ENCODE data around the gene OR1E2. TPM values are rescaled to one million over a fixed set of nuclear protein-coding genes. Genes with fewer than 3 reads are reported as not detected.
A peak's percentile ranks its signal among the peaks of the same experiment; 100 is the strongest.

The OR1E2 gene
- total RNA-seq, 1 donor, result under 0.01 TPM

DNA sequence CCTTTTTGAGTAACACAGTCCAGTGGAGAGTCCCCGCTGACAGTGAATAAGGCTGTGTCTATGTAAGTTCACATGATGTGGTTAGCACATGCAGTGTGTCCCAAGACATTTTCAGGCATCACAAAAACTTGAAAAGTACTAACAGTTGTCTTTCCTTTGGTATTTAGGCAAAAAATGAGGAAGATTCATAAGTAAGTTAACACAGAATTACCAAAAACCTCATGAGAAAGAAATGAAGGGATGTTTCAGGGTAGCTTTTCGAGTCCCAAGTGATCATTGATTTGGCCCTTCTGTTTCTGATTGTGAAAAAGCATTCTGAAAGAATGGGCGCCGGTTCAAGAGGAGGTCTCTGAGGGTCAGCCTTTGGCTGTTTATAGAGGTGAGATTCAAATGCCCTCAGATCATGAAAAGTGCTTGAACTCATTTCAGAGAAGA is 41.6 kb upstream of the OR1E2 start:
- H3K4me2 ChIP-seq (ENCODE audit: insufficient read depth, low read length), result peak overlapping the region; percentile 83
- H3K36me3 ChIP-seq (ENCODE audit: insufficient read depth, low read length), result no peaks in the 10 kb centered on the region
- H3K9me3 ChIP-seq (ENCODE audit: low read depth, low read length), result no peaks in the 10 kb centered on the region
- H3K79me2 ChIP-seq (ENCODE audit: insufficient read depth, low read length), result no peaks in the 10 kb centered on the region
- H3K27me3 ChIP-seq (ENCODE audit: insufficient read depth, low read length), result no peaks in the 10 kb centered on the region
- TF ChIP-seq, protein P1, sequence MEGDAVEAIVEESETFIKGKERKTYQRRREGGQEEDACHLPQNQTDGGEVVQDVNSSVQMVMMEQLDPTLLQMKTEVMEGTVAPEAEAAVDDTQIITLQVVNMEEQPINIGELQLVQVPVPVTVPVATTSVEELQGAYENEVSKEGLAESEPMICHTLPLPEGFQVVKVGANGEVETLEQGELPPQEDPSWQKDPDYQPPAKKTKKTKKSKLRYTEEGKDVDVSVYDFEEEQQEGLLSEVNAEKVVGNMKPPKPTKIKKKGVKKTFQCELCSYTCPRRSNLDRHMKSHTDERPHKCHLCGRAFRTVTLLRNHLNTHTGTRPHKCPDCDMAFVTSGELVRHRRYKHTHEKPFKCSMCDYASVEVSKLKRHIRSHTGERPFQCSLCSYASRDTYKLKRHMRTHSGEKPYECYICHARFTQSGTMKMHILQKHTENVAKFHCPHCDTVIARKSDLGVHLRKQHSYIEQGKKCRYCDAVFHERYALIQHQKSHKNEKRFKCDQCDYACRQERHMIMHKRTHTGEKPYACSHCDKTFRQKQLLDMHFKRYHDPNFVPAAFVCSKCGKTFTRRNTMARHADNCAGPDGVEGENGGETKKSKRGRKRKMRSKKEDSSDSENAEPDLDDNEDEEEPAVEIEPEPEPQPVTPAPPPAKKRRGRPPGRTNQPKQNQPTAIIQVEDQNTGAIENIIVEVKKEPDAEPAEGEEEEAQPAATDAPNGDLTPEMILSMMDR (IDR thresholded peaks at IDR 0.05; ENCODE audit: extremely low read depth, low read depth, low read length), result no peak
- H4K20me1 ChIP-seq (ENCODE audit: insufficient read depth, low read length), result no peaks in the 10 kb centered on the region
- H3K27ac ChIP-seq (ENCODE audit: low read depth, low read length), result no peak overlapping the region
- no peak overlapping the region for H3K4me3 ChIP-seq (ENCODE audit: insufficient read depth, low read length)
- DNase-seq (ENCODE audit: insufficient read length, low spot score, missing footprints), result no peak
- H3K4me1 ChIP-seq (ENCODE audit: insufficient read depth, low read length), result no peaks in the 10 kb centered on the region
- no peak overlapping the region for H2AFZ ChIP-seq (ENCODE audit: low read length)

DNA sequence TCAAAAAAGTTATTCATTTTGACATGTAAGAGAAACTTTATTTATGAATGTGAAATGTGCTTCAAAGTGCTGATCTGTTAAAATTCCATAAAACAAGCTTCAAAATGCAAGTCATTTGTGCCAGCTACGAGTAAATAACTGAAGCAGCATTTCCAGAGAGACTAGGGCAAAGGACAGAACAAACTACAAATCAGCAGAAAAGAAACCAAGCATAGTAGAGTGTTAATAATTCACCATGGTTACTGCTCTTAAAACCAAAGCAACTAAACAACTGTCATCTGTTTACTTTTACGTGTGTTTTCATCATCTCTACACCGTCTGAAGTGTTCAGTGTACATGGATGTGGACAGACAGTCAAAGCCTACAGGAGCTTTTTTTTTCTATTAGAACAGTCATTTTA is 40.6 kb upstream of the OR1E2 start:
- Histone ChIP-seq H3K4me3 (ENCODE audit: insufficient read depth, low read length) (no peak overlapping the region), H3K79me2 (ENCODE audit: insufficient read depth, low read length) (no peaks in the 10 kb centered on the region), H3K36me3 (ENCODE audit: insufficient read depth, low read length) (no peaks in the 10 kb centered on the region), H3K27ac (ENCODE audit: low read depth, low read length) (no peak overlapping the region), H4K20me1 (ENCODE audit: insufficient read depth, low read length) (no peaks in the 10 kb centered on the region), H2AFZ (ENCODE audit: low read length) (no peak overlapping the region), H3K9me3 (ENCODE audit: low read depth, low read length) (no peaks in the 10 kb centered on the region), H3K4me2 (ENCODE audit: insufficient read depth, low read length) (peak overlapping the region; percentile 26), H3K4me1 (ENCODE audit: insufficient read depth, low read length) (no peaks in the 10 kb centered on the region), H3K27me3 (ENCODE audit: insufficient read depth, low read length) (no peaks in the 10 kb centered on the region)
- DNase-seq (ENCODE audit: insufficient read length, low spot score, missing footprints), result no peak
- TF ChIP-seq, protein P1 (IDR thresholded peaks at IDR 0.05; ENCODE audit: extremely low read depth, low read depth, low read length), result no peak

DNA sequence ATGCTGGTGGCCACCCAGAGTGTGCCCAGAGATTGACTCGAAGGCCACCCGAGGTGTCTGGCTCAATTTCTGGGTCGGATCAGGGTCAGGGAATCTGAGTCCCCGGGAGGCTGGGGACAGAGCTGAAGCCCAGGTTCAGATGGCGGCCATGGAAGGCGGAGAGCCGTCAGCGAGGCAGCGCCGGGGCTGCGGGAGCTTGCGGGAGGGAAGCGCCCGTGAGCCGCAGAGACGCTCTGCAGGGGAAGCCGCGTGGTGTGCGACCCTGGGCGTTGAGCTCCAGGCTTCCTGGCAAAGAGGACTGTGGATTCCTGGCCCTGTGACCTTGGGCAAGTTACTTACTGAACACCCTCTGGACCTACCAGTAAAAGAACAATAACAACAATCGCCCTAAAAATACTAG is 38.5 kb upstream of the OR1E2 start:
- H3K27ac ChIP-seq (ENCODE audit: low read depth, low read length), result no peak overlapping the region
- H3K9me3 ChIP-seq (ENCODE audit: low read depth, low read length), result no peaks in the 10 kb centered on the region
- DNase-seq (ENCODE audit: insufficient read length, low spot score, missing footprints), result peak; percentile 34
- TF ChIP-seq, protein P1 (IDR thresholded peaks at IDR 0.05; ENCODE audit: extremely low read depth, low read depth, low read length), result no peak
- no peaks in the 10 kb centered on the region for H3K79me2 ChIP-seq (ENCODE audit: insufficient read depth, low read length)
- H3K36me3 ChIP-seq (ENCODE audit: insufficient read depth, low read length), result no peaks in the 10 kb centered on the region
- H3K4me3 ChIP-seq (ENCODE audit: insufficient read depth, low read length), result no peak overlapping the region
- H2AFZ ChIP-seq (ENCODE audit: low read length), result no peak overlapping the region
- no peaks in the 10 kb centered on the region for H3K4me1 ChIP-seq (ENCODE audit: insufficient read depth, low read length)
- H3K27me3 ChIP-seq (ENCODE audit: insufficient read depth, low read length), result no peaks in the 10 kb centered on the region
- H3K4me2 ChIP-seq (ENCODE audit: insufficient read depth, low read length), result no peak overlapping the region
- H4K20me1 ChIP-seq (ENCODE audit: insufficient read depth, low read length), result no peaks in the 10 kb centered on the region

DNA sequence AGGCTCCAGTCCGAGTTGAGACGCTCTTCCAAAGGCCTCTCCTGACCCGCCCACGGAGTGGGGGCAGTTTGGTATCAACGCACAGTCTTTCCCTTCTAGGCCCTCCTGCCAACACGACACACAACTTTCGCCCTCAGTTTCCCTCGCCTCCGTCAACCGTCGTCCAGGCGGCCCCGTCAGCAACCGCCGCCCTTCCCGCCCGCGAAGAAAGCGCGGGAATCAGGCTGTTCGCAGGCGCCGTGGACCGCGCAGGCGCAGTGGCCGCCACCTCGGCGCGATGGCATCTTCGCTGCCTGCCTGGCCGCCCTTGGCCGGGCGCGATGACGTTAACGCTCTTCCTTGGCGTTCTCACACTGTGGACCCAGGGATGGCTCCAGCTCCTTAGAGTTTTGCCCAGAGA is 38.0 kb upstream of the OR1E2 start, which contains the start of gene SPATA22:
Gene SPATA22, minus strand, starts transcription at position 221 of the 400 bp plus-strand sequence. CDS start 2,494 bp downstream, outside the sequence.
- Histone ChIP-seq H3K4me2 (ENCODE audit: insufficient read depth, low read length) (no peak within 1 kb of the TSS), H3K27ac (ENCODE audit: low read depth, low read length) (no peak within 1 kb of the TSS), H3K79me2 (ENCODE audit: insufficient read depth, low read length) (no peaks in the 10 kb centered on the region), H3K36me3 (ENCODE audit: insufficient read depth, low read length) (no peaks in the 10 kb centered on the region), H4K20me1 (ENCODE audit: insufficient read depth, low read length) (no peaks in the 10 kb centered on the region), H3K4me3 (ENCODE audit: insufficient read depth, low read length) (no peak within 1 kb of the TSS), H3K4me1 (ENCODE audit: insufficient read depth, low read length) (no peaks in the 10 kb centered on the region), H3K9me3 (ENCODE audit: low read depth, low read length) (no peaks in the 10 kb centered on the region), H3K27me3 (ENCODE audit: insufficient read depth, low read length) (no peaks in the 10 kb centered on the region), H2AFZ (ENCODE audit: low read length) (no peak within 1 kb of the TSS)
- TF ChIP-seq, protein P1 (IDR thresholded peaks at IDR 0.05; ENCODE audit: extremely low read depth, low read depth, low read length), result no peak
- DNase-seq (ENCODE audit: insufficient read length, low spot score, missing footprints), result no peak

All from osteoblast (primary cell).